Measurements from ENCODE around the gene SWAP70.
A peak's percentile ranks its signal among the peaks of the same experiment; 100 is the strongest.

SWAP70 gene

DNA sequence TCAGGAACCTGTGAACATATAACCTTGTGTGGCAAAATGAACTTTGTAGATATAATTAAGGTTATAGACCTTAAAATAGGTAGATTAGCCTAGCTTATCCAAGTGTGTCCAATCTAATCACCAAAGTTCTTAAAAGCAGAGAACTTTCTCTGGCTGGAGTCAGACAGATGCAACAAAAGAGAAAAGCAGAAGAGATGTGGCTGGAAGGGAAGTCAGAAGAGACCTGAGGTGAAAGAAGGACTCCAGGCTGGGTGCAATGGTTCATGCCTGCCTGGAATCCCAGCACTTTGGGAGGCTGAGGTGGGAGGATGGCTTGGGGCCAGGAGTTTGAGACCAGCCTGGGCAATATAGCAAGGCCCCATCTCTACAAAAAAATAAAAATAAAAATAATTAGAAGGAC is 39.4 kb upstream of the SWAP70 start:
- DNase-seq (ENCODE audit: low read depth) = no peak
- no peak overlapping the region for H3K4me3 ChIP-seq (ENCODE audit: low read length)
- TF ChIP-seq, protein P1, sequence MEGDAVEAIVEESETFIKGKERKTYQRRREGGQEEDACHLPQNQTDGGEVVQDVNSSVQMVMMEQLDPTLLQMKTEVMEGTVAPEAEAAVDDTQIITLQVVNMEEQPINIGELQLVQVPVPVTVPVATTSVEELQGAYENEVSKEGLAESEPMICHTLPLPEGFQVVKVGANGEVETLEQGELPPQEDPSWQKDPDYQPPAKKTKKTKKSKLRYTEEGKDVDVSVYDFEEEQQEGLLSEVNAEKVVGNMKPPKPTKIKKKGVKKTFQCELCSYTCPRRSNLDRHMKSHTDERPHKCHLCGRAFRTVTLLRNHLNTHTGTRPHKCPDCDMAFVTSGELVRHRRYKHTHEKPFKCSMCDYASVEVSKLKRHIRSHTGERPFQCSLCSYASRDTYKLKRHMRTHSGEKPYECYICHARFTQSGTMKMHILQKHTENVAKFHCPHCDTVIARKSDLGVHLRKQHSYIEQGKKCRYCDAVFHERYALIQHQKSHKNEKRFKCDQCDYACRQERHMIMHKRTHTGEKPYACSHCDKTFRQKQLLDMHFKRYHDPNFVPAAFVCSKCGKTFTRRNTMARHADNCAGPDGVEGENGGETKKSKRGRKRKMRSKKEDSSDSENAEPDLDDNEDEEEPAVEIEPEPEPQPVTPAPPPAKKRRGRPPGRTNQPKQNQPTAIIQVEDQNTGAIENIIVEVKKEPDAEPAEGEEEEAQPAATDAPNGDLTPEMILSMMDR (IDR thresholded peaks at IDR 0.05; ENCODE audit: insufficient read depth, low read depth, low read length, missing control alignments) = no peak

DNA sequence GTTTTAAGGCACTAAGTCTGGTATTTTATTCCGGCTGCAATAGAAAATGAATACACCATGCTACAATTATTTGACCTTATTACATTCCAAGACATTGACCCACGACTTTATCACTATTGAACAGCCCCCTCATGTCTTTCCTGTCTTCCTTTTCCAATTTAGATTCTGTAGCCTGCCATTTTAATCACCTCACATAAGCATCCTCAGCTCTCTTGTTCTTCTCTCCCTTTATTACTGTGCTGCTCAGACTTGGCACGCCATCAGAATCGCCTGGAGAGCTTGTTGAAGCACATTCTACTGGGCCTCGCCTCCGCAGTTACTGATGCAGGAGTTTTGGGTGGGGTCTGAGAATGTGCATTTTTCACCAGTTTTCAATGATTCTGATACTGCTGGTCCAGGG is 38.7 kb upstream of the SWAP70 start:
- DNase-seq (ENCODE audit: low read depth) = peak; percentile 56
- TF ChIP-seq, protein P1 (IDR thresholded peaks at IDR 0.05; ENCODE audit: insufficient read depth, low read depth, low read length, missing control alignments) = no peak

DNA sequence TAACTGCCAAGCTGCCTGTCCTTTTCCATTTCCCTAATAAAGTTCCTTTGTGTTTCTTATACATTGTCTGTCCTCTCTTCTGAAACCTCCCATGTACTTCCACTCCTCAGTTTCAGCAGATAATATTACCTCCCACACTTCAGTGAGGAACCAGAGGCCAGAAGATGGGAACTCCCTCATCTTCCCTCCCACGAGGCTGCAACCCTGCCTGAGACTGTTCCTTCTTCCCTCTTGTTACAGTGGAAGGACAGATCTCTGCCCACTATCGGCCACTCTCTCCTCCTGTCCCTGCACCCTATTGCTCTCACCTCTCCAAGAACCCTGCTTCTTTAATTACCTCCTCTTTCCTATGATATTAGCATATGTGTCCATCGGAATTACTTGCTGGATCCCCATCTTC is 38.1 kb upstream of the SWAP70 start:
- TF ChIP-seq, protein P1 (IDR thresholded peaks at IDR 0.05; ENCODE audit: insufficient read depth, low read depth, low read length, missing control alignments) = no peak
- no peak overlapping the region for H3K4me3 ChIP-seq (ENCODE audit: low read length)
- DNase-seq (ENCODE audit: low read depth) = no peak

More for the DNA sequence above, 38.7 kb upstream of the SWAP70 start:
- no peak overlapping the region for H3K4me3 ChIP-seq (ENCODE audit: low read length)

DNA sequence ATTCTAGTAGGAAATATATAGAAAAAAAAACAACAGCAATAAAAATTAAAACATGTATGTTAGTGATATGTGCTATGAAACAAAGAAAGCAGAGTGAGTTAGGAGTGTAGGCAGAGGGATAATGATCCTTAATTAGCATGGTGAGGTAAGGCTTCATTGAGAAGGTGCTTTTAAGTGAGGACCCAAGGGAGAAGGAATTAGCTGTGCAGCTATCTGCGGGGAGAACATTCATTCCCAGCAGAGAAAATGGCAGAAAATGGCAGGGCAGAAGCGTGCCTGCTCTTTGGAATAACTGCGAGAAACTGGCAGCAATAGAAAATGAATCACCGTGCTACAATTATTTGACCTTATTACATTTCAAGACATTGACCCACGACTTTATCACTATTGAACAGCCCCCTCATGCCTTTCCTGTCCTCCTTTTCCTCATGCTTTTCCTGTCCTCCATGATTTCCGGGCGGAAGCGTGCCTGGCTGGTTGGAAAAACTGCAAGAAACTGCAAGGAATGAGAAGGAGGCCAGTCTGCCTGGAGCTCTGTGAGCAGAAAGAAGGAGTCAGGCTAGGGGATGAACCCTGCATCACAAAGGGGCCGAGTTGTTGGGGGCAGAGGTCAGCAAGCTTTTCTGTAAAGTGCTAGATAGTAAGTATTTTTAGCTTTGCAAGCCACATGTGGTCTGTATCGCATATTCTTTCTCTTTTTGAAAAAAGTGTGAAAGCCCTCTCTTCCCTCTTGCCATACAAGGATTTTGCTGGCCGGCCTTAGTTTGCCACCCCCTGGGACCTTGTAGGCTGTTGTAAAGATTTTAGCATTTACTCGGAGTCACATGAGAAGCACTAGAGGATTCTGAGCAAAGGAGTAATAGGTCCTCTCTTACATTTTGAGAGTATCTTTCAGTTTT is 37.1 kb upstream of the SWAP70 start:
- no peak for DNase-seq (ENCODE audit: low read depth)
- H3K4me3 ChIP-seq (ENCODE audit: low read length) = no peak overlapping the region
- TF ChIP-seq, protein P1 (IDR thresholded peaks at IDR 0.05; ENCODE audit: insufficient read depth, low read depth, low read length, missing control alignments) = no peak

DNA sequence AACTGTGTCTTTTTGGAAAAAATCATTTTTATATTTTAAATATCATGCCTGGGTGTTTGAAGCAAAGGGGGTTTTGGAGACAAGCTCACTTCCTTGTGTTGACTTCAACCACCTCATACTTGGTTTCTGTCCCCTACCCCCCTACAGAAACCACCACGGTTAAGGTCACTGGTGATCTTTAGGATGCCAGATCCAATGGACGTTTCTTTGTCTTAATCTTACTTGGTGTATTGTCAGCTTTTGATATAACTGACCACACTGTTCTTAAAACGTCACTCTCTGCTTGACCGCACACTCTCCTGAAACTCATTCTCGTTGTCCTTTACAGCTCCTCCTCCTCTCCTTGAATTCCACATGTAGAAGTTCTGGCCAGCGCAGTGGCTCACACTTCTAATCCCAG is 34.8 kb upstream of the SWAP70 start:
- DNase-seq (ENCODE audit: low read depth) = no peak
- no peak overlapping the region for H3K4me3 ChIP-seq (ENCODE audit: low read length)
- TF ChIP-seq, protein P1 (IDR thresholded peaks at IDR 0.05; ENCODE audit: insufficient read depth, low read depth, low read length, missing control alignments) = no peak

DNA sequence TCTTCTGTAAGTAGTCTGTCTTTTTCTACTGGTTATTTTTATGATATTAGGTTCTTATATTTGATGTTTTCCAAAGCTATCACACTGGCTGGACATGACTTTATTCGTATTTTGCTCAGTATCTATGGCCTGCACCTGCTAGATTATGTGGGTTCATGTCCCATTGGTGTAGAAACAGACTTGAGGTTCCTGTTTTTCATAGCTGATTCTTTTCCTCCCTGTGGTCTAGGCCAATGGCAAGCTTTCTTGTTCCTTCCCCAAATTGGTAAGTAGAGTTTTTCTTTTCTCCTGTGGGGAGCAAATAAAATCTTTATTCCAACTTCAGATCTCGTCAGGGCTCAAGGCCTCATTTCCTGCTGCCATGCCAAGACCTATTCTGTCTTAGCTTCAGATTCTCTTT is 30.2 kb upstream of the SWAP70 start:
- DNase-seq (ENCODE audit: low read depth) = no peak
- no peak overlapping the region for H3K4me3 ChIP-seq (ENCODE audit: low read length)
- TF ChIP-seq, protein P1 (IDR thresholded peaks at IDR 0.05; ENCODE audit: insufficient read depth, low read depth, low read length, missing control alignments) = no peak

DNA sequence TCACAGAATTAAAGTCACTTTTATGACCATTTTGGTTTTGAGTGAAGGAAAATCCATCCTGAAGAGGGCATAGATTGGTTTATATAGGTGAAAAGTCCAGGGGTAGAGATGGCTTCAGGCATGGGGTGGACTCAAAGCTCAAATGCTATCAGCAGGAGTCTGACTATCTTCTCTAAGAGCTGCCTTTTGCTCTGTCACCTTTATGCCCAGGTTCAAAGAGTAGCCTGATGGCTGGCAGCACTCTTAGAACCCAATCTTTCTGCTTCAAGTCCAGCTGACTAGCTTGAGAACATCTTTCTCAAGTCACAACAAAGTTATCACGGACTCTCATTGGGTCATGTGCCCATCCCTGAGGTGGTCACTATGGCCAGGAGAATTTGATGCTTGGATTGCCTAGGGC is 27.2 kb upstream of the SWAP70 start:
- TF ChIP-seq, protein P1 (IDR thresholded peaks at IDR 0.05; ENCODE audit: insufficient read depth, low read depth, low read length, missing control alignments) = no peak
- no peak for DNase-seq (ENCODE audit: low read depth)
- no peak overlapping the region for H3K4me3 ChIP-seq (ENCODE audit: low read length)

Measured in epithelial cell of esophagus (primary cell).